Endometrial microvascular endothelial cells (primary cell): ENCODE data around the gene CCDC88C. TPM values are rescaled to one million over a fixed set of nuclear protein-coding genes. Genes with fewer than 3 reads are reported as not detected.

Experiments used
- in situ Hi-C: cut with HindIII; loops from 2 replicates; pipeline ENCODE4 v1.10.0; 2017; ENCODE audit warnings: low sequenced_read_pairs, low pct_unique_long_range_greater_than_20kb; ENCODE audit errors: inconsistent ontology term
- total RNA-seq: library from RNA; depleted of rRNA; stranded (reverse); fragments of >200 nt; gene quantifications from one replicate; pipeline ENCODE4 v1.2.3, GENCODE V29; 2015; ENCODE audit errors: inconsistent ontology term

Gene CCDC88C
- total RNA-seq, 1 donor from 2014 or later: 7.2 TPM

- in situ Hi-C loops: loop anchor here (25.0 kb wide), 1 partner anchor 115 kb away; no protein-coding TSS in a partner anchor
Observed at GRCh38 chr14:91402348-91402747, 15.3 kb downstream of the CCDC88C start.

GRCh38 chr14:91401751-91402150 is 15.9 kb downstream of the CCDC88C start:
- in situ Hi-C loops: loop anchor here (25.0 kb wide), 1 partner anchor 114 kb away; no protein-coding TSS in a partner anchor

- in situ Hi-C loops: loop anchor here (25.0 kb wide), 1 partner anchor 113 kb away; no protein-coding TSS in a partner anchor
Observed at GRCh38 chr14:91400696-91401095, 16.9 kb downstream of the CCDC88C start.

- in situ Hi-C loops: loop anchor here (25.0 kb wide), 1 partner anchor 113 kb away; no protein-coding TSS in a partner anchor
Observed at GRCh38 chr14:91399868-91400640, 17.6 kb downstream of the CCDC88C start.

DNA sequence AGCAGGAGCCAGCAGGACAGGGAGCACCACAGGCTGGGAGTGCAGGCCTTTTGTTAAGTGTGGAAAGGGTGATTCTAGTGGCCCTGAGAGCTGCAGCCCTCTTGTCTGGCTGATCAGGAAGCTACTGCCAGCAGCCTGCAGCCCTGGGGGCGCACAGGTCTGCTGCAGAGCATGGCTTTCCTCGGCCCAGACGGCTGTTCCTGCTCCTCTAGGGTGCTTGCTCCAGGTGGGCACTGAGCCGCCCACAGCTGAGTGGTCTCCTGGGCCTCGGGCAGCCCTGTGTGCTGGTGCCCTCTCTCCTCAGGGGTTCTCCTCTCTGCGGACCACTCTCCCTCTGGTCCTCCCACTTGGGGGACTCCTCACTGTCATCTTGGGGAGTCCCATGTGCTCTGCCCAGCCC is 18.9 kb downstream of the CCDC88C start:
- in situ Hi-C loops: no loop called here

DNA sequence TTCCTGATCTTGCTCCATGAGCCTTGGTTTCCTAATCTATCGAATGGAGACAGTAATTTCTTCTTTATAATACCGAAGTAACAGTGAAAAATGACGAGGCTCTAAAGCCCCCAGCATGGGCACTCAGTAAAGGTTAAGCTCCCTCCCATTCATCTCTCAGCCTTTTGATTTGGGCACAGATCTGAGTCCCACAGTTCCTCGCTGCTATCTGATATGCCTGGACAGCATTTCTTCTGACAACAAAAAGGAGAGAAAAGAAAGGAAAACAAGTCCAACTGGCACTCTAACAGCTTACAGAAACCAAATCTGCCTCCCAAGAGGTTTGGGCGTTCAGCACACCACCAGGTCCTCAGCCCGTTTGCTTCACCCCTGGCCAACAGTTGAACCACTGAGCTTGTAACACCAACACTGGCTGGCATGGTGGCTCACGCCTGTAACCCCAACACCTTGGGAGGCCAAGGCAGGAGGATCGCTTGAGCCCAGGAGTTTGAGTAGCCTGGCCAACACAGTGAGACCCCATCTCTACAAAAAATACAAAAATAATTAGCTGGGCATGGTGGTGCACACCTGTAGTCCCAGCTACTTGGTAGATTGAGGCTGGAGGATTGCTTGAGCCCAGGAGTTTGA is 19.5 kb downstream of the CCDC88C start:
- in situ Hi-C loops: no loop called here

GRCh38 chr14:91396959-91397815 is 20.4 kb downstream of the CCDC88C start:
- in situ Hi-C loops: no loop called here

DNA sequence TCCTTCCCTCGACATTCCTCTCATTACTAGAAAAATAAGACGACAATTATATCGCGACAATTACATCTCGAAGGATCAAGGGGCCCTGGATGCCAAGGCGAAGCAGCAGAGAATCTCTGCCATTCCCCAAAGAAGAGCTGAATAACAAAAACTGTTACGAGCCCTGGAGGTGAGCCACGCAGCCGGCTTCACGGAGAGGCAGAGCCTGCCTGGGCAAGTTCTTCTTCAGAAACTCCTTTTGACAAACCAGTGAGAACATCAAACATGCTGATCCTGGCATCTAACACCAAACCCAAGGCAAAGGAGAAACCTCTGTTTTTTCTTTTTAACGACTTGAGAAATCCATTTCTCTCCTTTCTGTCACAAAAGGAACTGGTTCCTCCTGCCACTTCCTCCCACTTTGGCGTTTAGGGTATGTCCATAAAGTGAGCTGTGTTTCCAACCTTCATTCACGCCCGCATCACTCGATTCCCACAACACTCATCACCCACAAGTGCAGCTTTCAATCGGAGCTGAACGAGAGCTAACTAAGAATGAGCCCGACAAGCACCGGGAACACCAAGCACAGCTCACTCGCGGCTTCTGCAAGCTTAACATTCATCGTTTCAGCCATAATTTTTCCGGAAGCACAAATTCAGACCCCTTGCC is 21.5 kb downstream of the CCDC88C start:
- in situ Hi-C loops: no loop called here

GRCh38 chr14:91395466-91395865 is 22.2 kb downstream of the CCDC88C start:
- in situ Hi-C loops: no loop called here

DNA sequence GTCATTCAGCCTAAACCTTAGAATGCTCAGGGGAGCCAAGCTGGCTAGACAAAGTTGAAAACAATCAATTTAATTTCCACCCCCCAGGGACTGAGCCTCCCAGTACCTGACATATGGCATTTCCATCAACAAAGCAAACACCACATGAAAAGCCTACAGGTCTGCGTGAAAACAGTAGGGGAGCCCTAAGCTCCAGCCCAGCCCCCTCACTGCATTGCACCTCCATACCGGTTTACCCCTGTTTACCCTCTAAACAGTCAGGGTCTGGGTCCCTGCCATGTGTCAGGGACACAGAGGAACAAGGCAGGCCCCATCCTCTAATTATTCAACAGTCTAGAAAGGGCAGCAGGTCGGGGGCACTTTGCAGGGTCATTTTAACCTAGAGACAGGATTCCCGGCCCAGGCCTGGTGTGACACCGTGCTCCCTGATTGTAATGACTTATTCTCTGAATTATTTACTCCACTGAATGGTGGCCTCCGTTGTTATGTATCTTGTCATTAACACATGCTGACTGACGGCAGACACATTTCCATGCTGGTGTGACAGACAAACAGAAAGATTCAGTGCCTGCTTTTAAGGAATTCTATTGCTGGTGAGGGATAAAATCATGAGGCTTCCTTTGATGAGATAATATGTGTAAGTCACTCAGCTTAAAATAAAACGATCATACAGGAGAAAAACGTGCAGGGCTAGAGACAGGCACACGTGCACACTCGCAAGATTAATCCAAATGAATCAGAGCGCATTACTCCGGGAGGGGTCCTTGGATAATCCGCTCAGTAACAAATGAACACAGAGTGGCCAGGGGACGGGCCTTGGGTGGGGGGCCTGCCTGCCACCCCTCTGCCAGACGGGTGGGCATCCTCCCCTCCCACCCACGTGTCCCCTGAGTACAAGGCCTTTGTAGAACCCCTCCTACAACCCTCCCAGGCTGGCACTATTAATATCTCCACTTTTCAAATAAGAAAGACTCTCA is 23.2 kb downstream of the CCDC88C start:
- in situ Hi-C loops: no loop called here

DNA sequence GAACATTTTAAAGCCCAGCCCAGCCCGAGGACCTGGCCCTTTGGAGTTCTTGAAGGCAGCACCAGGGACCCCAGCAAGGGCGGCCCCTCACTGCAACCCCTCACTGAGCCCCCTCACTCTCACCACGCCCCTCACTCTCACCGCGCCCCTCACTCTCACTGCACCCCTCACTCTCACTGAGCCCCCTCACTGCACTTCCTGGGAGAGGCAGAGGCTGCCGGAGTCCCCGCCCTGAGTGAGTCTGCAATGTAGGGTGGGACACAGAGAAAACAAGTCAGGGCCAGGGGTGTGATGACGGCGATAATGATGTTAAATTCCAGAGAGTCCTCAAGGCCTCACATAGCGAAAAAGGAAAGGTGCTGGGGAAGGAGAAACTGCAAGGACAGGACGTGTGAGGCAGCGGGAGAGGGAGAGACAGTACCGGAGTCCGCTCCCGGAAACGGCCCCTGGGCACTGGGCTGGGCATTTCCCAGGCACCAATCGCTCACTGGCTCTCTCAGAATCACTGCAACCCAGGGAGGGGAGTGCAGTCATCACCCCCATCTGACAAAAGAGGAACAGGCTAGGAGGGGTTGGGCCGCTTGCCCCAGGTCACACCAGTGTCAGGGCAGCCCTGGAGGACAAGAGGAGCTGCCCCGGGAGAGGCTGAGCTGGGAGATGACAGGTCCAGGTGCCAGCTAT is 24.9 kb downstream of the CCDC88C start:
- in situ Hi-C loops: no loop called here

DNA sequence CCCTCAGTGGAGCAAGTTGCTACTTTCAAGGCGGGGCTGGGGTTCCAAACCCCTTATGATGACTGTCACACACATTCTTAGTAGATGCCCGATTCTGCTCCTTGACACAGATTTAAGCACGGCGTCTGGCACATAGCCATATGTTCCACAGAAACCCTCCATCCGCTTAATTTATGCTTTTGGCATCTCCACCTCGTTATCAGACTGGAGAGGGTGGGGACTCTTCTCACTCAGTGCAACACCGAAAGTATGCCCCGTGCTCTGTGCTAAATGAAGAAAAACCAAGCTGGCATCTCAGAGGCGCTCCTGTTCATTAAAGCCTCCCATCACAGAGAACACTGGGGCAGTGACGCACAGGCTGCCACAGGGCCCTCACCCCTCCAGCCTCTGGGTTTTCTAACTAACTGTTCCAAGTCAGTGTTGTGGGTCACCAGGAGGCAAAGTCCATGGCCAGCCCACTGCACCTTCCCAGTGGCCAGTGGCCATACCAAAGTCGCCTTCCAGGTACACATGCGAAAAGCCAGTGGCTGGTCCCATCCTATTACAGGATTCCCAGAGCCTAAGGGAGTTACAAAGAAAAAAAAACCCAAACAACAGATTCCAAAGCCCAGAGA is 27.3 kb downstream of the CCDC88C start:
- in situ Hi-C loops: no loop called here

GRCh38 chr14:91389150-91389549 is 28.5 kb downstream of the CCDC88C start:
- in situ Hi-C loops: no loop called here

DNA sequence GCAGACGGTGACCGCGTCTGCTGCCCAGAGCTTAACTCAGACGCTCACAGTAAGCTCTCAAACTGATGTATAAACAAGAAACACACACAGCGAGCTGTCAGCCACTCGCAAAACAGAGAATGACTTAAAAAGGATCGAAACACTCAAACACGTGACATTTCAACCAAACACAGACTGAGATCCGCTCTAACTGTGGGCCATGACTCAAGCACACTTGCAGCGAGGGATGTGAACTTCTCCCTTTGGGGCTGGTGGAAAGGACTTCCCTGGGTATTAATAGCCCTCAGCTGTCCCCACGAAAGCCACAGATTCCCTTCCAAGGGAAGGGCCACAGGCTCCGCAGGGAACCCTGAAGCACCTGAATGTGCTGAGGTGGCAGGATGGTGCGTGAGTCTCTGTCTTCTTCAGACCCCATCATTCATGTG is 29.1 kb downstream of the CCDC88C start:
- in situ Hi-C loops: no loop called here

- in situ Hi-C loops: no loop called here
Observed at GRCh38 chr14:91387951-91388381, 29.7 kb downstream of the CCDC88C start.

GRCh38 chr14:91387169-91387835 is 30.3 kb downstream of the CCDC88C start:
- in situ Hi-C loops: no loop called here
